HG03103 (cell line): ENCODE results near the gene ANTXRL.
"Not testable (repeated sequence)": the region's sequence is repeated elsewhere in the genome, so short reads cannot be mapped to it uniquely, and the experiment has no call there.

ENCODE experiments used
- ATAC-seq: cut with Tn5 transposase; IDR thresholded peaks from one replicate; pipeline ENCODE4 v1.9.1; 2021; ENCODE audit warnings: low read depth; ENCODE audit not compliant: unreplicated experiment

Gene ANTXRL

GRCh38 chr10:46293228-46293627 is 6.4 kb downstream of the ANTXRL start:
- ATAC-seq = no peak

GRCh38 chr10:46293832-46294640 is 7.2 kb downstream of the ANTXRL start:
- no peak for ATAC-seq

- no peak for ATAC-seq
These were observed 7.9 kb downstream of the ANTXRL start for GRCh38 chr10:46294641-46295220.

GRCh38 chr10:46295350-46296010 is 8.7 kb downstream of the ANTXRL start:
- not testable (repeated sequence) for ATAC-seq

GRCh38 chr10:46296086-46296485 is 9.3 kb downstream of the ANTXRL start:
- not testable (repeated sequence) for ATAC-seq

GRCh38 chr10:46296641-46297141 is 9.9 kb downstream of the ANTXRL start:
- no peak for ATAC-seq

- no peak for ATAC-seq
These were observed 10.8 kb downstream of the ANTXRL start for GRCh38 chr10:46297406-46298204.

GRCh38 chr10:46298477-46299285 is 11.9 kb downstream of the ANTXRL start:
- no peak for ATAC-seq

- no peak for ATAC-seq
These were observed 12.4 kb downstream of the ANTXRL start for GRCh38 chr10:46299286-46299535.

GRCh38 chr10:46299536-46300369 is 13.0 kb downstream of the ANTXRL start:
- no peak for ATAC-seq

GRCh38 chr10:46300370-46300711 is 13.5 kb downstream of the ANTXRL start:
- not testable (repeated sequence) for ATAC-seq

- ATAC-seq = no peak
These were observed 14.4 kb downstream of the ANTXRL start for GRCh38 chr10:46301056-46301645.

- no peak for ATAC-seq
These were observed 15.1 kb downstream of the ANTXRL start for GRCh38 chr10:46301721-46302479.

- not testable (repeated sequence) for ATAC-seq
These were observed 16.1 kb downstream of the ANTXRL start for GRCh38 chr10:46302765-46303352.

GRCh38 chr10:46304062-46304461 is 17.3 kb downstream of the ANTXRL start:
- no peak for ATAC-seq

GRCh38 chr10:46304671-46305070 is 17.9 kb downstream of the ANTXRL start:
- ATAC-seq = not testable (repeated sequence)

- ATAC-seq = no peak
These were observed 18.5 kb downstream of the ANTXRL start for GRCh38 chr10:46305079-46305818.
